OCI-LY1 (cell line): ENCODE data around the gene PNO1.

Experiments used
- CTCF ChIP-seq: fragments of 200-600 bp; sonication (generic), shearing (Covaris generic); IDR thresholded peaks from 2 replicates; pipeline ENCODE4 v1.5.1; 2017; ENCODE audit warnings: mild to moderate bottlenecking, antibody characterized with exemption, low read length, moderate library complexity, mixed read lengths
- EZH2 ChIP-seq: fragments of 200-600 bp; sonication (generic), shearing (Covaris generic); IDR thresholded peaks from 2 replicates; pipeline ENCODE4 v1.8.0; 2017; ENCODE audit warnings: borderline replicate concordance, mixed run types, mild to moderate bottlenecking, antibody characterized with exemption, low read length, moderate library complexity, mixed read lengths

GRCh38 chr2:68127358-68128242 lies 30.1 kb upstream of the PNO1 start:
- TF ChIP-seq CTCF (no peak), EZH2 (no peak)
